Left ventricle myocardium inferior (tissue), 1 donor: ENCODE results near the gene SEMA4G. TPM values are rescaled to one million over a fixed set of nuclear protein-coding genes. Genes with fewer than 3 reads are reported as not detected.

ENCODE experiments used
- DNase-seq: peaks from one replicate; pipeline ENCODE4 v3.0.0-alpha.2; 2020
- H3K27ac ChIP-seq: fragments of 200-600 bp; replicated peaks from 2 replicates; pipeline ENCODE4 v1.8.0; 2021
- H3K27me3 ChIP-seq: fragments of 200-600 bp; 2 replicates; pipeline ENCODE4 v1.8.0; 2021; ENCODE audit warnings: low read depth
- H3K36me3 ChIP-seq: fragments of 200-600 bp; 2 replicates; pipeline ENCODE4 v1.8.0; 2021
- H3K4me1 ChIP-seq: fragments of 200-600 bp; 2 replicates; pipeline ENCODE4 v1.8.0; 2021
- H3K4me3 ChIP-seq: fragments of 200-600 bp; 2 replicates; pipeline ENCODE4 v1.8.0; 2021; ENCODE audit warnings: mild to moderate bottlenecking, moderate library complexity
- H3K9me3 ChIP-seq: fragments of 200-600 bp; replicated peaks from 2 replicates; pipeline ENCODE4 v1.8.0; 2021
- CTCF ChIP-seq: fragments of 200-600 bp; IDR thresholded peaks from 2 replicates; pipeline ENCODE4 v1.8.0; 2021; ENCODE audit warnings: antibody characterized with exemption, mild to moderate bottlenecking, borderline replicate concordance
- intact Hi-C: fragments of 100-400 bp; cut with micrococcal nuclease; formaldehyde crosslinking; loops from one replicate; pipeline ENCODE4 v1.11.0; 2022
- microRNA-seq: library from miRNA; unstranded; fragments of <30 nt; microRNA quantifications from one replicate; pipeline ENCODE4 v1.2.0, GENCODE V29; 2020
- total RNA-seq: library from RNA; stranded (reverse); fragmentation: NEBNext Ultra II Directional; extraction: Animal tissue kit (Norgen Biotek cat#: 25700); gene quantifications from one replicate; pipeline ENCODE4 v1.2.1, GENCODE V29; 2021
- donor health status: DM: no; HTN: yes; CAD: no; lungs with severe emphysema.

The SEMA4G gene
- total RNA-seq, 1 donor from 2014 or later, result 0.52 TPM

GRCh38 chr10:101015582-101015973 lies 46.3 kb downstream of the SEMA4G start:
- H3K27ac ChIP-seq, result no peak overlapping the region
- H3K9me3 ChIP-seq, result no peaks in the 10 kb centered on the region
- no peak for DNase-seq
- no peak overlapping the region for H3K4me3 ChIP-seq
- no peaks in the 10 kb centered on the region for H3K36me3 ChIP-seq
- no peak for TF ChIP-seq CTCF
- peaks cover 39% of the 10 kb centered on the region for H3K4me1 ChIP-seq
- H3K27me3 ChIP-seq, result peaks cover 51% of the 10 kb centered on the region
- intact Hi-C loops, result no loop called here

GRCh38 chr10:101016814-101017213 lies 47.5 kb downstream of the SEMA4G start:
- intact Hi-C loops, result no loop called here

GRCh38 chr10:101018118-101018599 lies 48.9 kb downstream of the SEMA4G start:
- Histone ChIP-seq H3K9me3 (no peaks in the 10 kb centered on the region), H3K27ac (peak overlapping the region; percentile 51), H3K27me3 (peaks cover 51% of the 10 kb centered on the region), H3K4me3 (no peak overlapping the region), H3K4me1 (peaks cover 21% of the 10 kb centered on the region), H3K36me3 (no peaks in the 10 kb centered on the region)
- no peak for DNase-seq
- no peak for TF ChIP-seq CTCF
- intact Hi-C loops, result no loop called here

More at GRCh38 chr10:101016814-101017213, 47.5 kb downstream of the SEMA4G start:
- Histone ChIP-seq H3K27ac (no peak overlapping the region), H3K36me3 (no peaks in the 10 kb centered on the region), H3K27me3 (peaks cover 51% of the 10 kb centered on the region), H3K9me3 (no peaks in the 10 kb centered on the region), H3K4me1 (peaks cover 34% of the 10 kb centered on the region), H3K4me3 (no peak overlapping the region)
- DNase-seq, result no peak
- TF ChIP-seq CTCF, result no peak

- Histone ChIP-seq H3K36me3 (no peaks in the 10 kb centered on the region), H3K4me3 (peak overlapping the region; percentile 21), H3K4me1 (peaks cover 15% of the 10 kb centered on the region), H3K9me3 (no peaks in the 10 kb centered on the region), H3K27me3 (peaks cover 51% of the 10 kb centered on the region), H3K27ac (peak overlapping the region; percentile 51)
- intact Hi-C loops, result no loop called here
- TF ChIP-seq CTCF, result peak; percentile 77
- DNase-seq, result peak; percentile 84
Observed at GRCh38 chr10:101018600-101019439, 49.5 kb downstream of the SEMA4G start.

Small RNAs within 50 kb of the gene (microRNA-seq; reads per million reads assigned to microRNA genes)
- not detected for gene MIR608

Other genes starting within 250 kb of the SEMA4G start
- not detected for gene PAX2, start 223.9 kb upstream of the SEMA4G start, total RNA-seq
- 16.4 TPM for gene SLF2, start 56.5 kb upstream of the SEMA4G start, total RNA-seq
- gene MRPL43, start 18.0 kb downstream of the SEMA4G start, total RNA-seq, result 49.7 TPM
- gene TWNK, start 18.0 kb downstream of the SEMA4G start, total RNA-seq, result 7.3 TPM
- 35.6 TPM for gene LZTS2, start 30.3 kb downstream of the SEMA4G start, total RNA-seq
- 0.27 TPM for gene PDZD7, start 61.6 kb downstream of the SEMA4G start, total RNA-seq
- gene SFXN3, start 61.7 kb downstream of the SEMA4G start, total RNA-seq, result 13.4 TPM
- gene KAZALD1, start 92.5 kb downstream of the SEMA4G start, total RNA-seq, result 5.1 TPM
- gene TLX1, start 161.8 kb downstream of the SEMA4G start, total RNA-seq, result not detected